Stimulated activated naive CD4-positive, alpha-beta T cell treated with Interleukin-2 at 50 U/mL for 16 hours (primary cell): Measurements from ENCODE around the gene MUC20.

Experiments
- DNase-seq: peaks from one replicate; lab custom pipeline; 2025; lab: John Stamatoyannopoulos, UW

MUC20 gene

GRCh38 chr3:195755791-195756676 lies 35.3 kb downstream of the MUC20 start:
- no peak for DNase-seq

DNA sequence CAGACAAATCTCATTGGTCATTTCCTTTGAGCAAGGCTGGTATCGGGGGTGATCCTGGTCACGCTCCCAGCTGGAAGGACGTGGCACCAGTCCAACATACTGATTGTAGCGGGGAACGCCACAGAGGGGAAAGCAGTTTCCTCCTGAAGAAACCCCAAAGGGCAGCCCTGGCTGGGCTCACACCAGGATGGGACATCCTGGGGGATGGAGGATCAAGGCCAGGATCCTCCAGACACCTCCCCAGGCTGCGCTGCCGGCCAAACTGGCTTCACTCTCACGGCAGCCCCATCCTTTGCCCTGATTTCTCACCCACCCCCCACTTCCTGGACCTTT lies 36.6 kb downstream of the MUC20 start:
- DNase-seq: no peak

DNA sequence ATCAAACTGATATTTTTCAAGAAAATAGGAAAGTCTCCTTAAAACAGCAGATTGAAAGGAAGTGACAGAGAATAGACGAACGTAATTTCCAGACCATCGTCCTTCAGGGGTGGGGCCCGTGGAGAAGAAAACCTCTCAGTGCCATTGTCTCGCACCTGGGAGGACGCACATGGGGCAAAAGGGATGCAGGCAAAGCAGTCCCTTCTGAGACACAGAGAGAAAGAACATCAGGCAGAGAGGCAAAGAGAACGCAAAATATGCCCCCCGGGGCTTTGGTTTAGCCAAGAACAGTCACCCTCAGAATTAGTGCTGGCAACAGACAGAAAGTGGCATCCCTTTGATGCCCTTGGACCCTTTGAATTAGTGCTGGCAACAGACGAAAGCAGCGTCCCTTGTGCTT lies 37.0 kb downstream of the MUC20 start:
- DNase-seq: no peak

DNA sequence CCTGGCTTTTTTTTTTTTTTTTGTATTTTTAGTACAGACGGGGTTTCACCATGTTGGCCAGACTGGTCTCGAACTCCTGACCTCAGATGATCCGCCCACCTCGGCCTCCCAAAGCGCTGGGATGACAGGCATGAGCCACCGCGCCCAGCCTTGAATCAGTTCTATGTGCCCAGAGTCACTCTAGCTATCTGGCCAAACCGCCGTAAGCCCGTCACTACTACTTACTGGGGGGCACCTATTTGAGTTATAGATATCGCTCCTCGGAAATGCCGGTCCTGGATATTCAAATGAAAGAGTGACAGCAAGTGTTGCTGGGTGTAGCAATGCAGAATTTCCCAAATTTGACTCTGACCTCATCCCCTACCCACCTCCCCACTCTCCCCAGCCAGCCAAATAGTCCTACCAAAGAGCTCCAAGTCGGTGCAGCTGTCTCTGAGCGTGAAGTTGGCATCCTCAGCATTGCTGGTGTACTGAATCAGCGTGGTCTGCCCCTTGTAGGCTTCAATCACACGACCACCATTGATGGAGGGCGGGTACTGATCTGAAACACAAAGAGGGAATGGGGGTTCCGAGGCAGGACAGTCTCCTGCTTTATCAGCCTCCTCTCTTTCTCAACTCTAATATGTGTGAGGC lies 38.1 kb downstream of the MUC20 start:
- DNase-seq: no peak

- no peak for DNase-seq
Measured at GRCh38 chr3:195760345-195761122, 39.8 kb downstream of the MUC20 start.

GRCh38 chr3:195761123-195761566 lies 40.4 kb downstream of the MUC20 start:
- DNase-seq: no peak

GRCh38 chr3:195761567-195762248 lies 40.9 kb downstream of the MUC20 start:
- DNase-seq: no peak

- DNase-seq: no peak
Measured at GRCh38 chr3:195762249-195762585, 41.4 kb downstream of the MUC20 start.

- DNase-seq: no peak
Measured at GRCh38 chr3:195762611-195763010, 41.8 kb downstream of the MUC20 start.

DNA sequence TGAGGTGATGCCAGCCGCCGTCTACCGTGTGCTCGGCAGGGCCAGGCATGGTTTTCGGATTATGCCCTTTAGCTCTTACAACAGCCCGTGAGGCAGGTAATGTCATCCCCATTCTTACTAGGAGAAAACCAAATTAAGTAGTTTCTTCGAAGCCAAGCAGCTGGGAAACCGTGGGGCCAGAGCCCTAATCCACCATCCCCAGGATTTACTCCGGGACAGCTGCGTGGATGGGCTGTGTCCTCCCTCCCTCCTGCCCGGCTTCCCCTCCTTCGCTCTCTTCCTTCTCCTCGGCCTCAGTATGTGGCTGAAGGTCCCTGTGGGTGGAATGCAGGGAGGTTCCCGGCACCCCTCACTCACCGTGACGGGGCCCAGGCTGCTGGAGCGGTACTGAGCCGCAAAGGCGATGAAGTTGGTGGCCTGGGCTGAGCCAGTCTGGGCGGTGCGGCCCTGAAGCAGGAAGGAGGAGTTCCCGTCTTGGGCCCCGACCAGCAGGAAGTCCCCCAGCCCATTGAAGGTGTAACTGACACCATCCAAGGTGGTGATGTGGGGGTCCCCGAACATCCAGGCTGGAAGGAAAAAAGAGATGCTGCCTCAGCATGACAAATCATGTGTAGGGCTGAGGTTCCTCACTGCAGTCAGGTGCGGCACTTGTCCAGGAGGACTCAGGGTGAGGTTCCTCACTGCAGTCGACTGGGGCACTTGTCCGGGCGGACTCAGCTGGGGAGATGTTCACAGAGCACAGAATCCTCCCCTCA lies 42.5 kb downstream of the MUC20 start:
- DNase-seq: no peak

- no peak for DNase-seq
Measured at GRCh38 chr3:195763843-195764825, 43.4 kb downstream of the MUC20 start.

DNA sequence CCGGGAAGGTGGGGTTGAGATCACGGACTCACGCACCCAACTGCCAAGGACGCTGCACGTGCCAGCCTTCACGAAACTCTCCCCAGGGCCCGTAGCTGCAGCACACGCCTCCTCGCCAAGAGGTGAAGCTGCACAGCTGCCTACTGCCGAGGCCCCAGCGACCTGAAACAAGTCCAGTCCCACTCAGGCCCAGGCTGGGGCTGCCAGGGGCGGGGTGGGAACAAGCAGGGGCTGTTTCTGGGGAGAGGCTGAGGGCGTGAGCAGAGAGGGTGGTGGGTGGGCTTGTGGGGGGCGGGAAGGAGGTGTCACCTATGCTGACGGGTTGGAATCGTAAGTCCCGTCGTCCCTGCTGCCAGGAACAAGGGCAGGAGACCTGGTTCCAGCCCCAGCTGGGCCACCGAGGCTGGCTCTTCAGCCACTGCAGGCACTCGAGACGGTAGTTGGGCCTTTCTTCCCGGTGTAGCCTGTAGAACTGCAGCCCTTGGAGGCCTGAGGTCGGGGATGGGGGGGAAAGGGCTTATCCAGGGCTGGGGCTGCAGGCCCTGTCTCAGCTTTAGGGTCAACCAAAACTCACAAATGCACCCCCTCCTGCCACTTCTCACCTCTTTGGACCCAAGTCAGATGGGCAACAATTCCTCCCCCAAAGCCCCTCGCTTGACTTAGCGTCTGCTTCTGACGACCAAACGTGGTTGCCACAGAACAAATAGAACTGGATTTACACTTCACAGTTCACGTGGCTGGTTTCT lies 44.4 kb downstream of the MUC20 start:
- no peak for DNase-seq

- no peak for DNase-seq
Measured at GRCh38 chr3:195766671-195767070, 45.9 kb downstream of the MUC20 start.

GRCh38 chr3:195767792-195768191 lies 47.0 kb downstream of the MUC20 start:
- DNase-seq: no peak

DNA sequence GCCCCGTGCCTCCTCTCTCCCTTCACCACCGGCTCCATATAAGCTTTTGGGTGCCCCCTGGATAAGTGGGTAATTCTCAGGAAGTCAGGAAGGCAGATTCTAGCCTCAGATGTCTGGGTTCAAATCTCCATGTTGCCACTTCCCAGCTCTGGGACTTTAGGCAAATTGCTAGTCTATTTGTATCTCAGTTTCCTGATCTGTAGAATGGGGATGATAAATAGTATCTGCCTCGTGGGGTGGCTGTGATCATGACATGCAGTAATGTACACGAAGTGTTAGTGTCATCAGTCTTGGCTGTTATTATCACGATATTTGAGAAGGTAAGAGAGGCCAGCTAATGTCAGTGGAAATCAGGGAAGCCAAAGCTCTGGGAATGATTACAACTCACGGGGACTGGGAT lies 47.6 kb downstream of the MUC20 start:
- no peak for DNase-seq

- no peak for DNase-seq
Measured at GRCh38 chr3:195768831-195769303, 48.1 kb downstream of the MUC20 start.

- DNase-seq: no peak
Measured at GRCh38 chr3:195769551-195769950, 48.8 kb downstream of the MUC20 start.

DNA sequence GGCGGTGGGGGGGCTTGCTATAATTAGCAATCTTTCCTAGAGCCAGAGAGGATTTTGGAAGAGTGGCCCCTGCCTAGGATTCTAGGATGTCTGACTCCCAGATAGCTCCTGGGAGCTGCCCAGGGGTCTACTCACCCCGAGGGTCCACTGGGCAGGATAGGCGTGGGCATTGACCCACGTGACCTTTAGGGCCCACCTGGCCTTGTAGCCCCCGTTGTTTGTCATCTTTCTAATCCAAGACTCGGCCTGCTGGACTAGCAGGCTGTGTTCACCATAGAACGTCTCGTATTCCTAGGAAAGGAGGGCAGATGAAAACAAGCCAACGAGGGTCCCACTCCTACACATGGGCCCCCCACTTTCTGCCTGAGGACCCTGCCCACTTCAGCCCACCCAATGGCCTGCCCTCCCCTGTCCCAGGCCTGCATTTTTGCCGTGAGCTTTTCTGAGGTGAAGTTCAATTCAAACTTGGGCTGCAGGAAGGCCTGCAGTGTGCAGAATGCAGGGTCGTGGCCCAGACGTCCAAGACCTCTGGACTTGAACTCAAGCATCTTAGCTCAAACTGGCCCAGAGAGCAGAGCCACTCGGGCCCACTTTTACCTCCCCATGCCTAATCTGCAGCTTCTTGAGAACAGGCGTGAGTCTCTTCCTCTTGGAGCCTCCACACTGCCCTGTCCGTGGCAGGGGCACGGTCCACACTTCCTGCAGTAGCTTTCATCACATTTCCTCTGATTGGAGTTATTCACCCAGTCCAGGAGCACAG lies 49.5 kb downstream of the MUC20 start:
- no peak for DNase-seq
